Stomach smooth muscle (tissue), 2 donors: ENCODE results near the gene KIR3DL1.
"Not testable (repeated sequence)": the region's sequence is repeated elsewhere in the genome, so short reads cannot be mapped to it uniquely, and the experiment has no call there.

Experiments
- H3K27ac ChIP-seq: one replicate; pipeline ENCODE4 v1.7.0; 2013; ENCODE audit warnings: mild to moderate bottlenecking, low read length, inconsistent platforms
- H3K27me3 ChIP-seq, 2 donors: one replicate each; pipeline ENCODE4 v1.7.0; 2013; ENCODE audit warnings: low read length in 2 of 2; ENCODE audit not compliant: insufficient read depth in 2 of 2, control insufficient read depth in 1 of 2
- H3K36me3 ChIP-seq, 2 donors: one replicate each; pipeline ENCODE4 v1.7.0; 2013; ENCODE audit warnings: low read length in 2 of 2; ENCODE audit not compliant: control insufficient read depth in 2 of 2, insufficient read depth in 2 of 2
- H3K4me1 ChIP-seq: one replicate; pipeline ENCODE4 v1.7.0; 2013; ENCODE audit warnings: low read length; ENCODE audit not compliant: control insufficient read depth, insufficient read depth
- H3K4me3 ChIP-seq, 2 donors: one replicate each; pipeline ENCODE4 v1.7.0; 2013; ENCODE audit warnings: low read length in 2 of 2
- H3K9ac ChIP-seq, 2 donors: one replicate each; pipeline ENCODE4 v1.7.0; 2013; ENCODE audit warnings: low read length in 2 of 2, mild to moderate bottlenecking in 1 of 2
- H3K9me3 ChIP-seq, 2 donors: one replicate each; pipeline ENCODE4 v1.7.0; 2013; ENCODE audit warnings: low read length in 2 of 2; ENCODE audit not compliant: control insufficient read depth in 2 of 2
- donor health status: healthy.
- donor health status: Pancreatic carcinoma.

Gene KIR3DL1

DNA sequence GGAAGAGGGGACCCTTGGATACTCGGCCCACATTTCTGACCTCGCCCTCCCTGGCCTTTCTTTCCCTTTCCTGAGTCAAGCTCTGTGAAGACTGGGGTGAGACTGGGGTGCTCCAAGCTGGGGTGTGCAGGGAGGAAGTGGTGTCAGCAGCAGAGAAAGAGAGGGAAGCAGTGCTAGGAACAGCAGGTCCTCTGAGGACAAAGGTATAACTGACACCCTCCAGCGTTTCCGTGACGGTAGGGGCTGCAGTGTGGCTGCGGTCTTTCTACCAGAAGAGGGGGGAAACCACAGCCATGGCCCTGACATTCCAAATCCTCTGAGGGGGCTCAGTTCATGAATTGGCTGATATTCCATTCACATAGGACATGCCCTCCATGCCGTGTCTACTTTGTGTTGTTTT, 35.1 kb downstream of the KIR3DL1 start:
- Histone ChIP-seq H3K9ac (no peak overlapping the region), H3K4me3 (no peak overlapping the region), H3K27ac (no peak overlapping the region), H3K4me1 (no peaks in the 10 kb centered on the region), H3K36me3 (no peaks in the 10 kb centered on the region), H3K9me3 (no peaks in the 10 kb centered on the region), H3K27me3 (no peaks in the 10 kb centered on the region)

- not testable (repeated sequence) for H3K4me3 ChIP-seq, H3K4me1 ChIP-seq, H3K27ac ChIP-seq, H3K9me3 ChIP-seq, H3K9ac ChIP-seq, H3K27me3 ChIP-seq, H3K36me3 ChIP-seq
Measured at GRCh38 chr19:54855241-54855640, 39.0 kb downstream of the KIR3DL1 start.

DNA sequence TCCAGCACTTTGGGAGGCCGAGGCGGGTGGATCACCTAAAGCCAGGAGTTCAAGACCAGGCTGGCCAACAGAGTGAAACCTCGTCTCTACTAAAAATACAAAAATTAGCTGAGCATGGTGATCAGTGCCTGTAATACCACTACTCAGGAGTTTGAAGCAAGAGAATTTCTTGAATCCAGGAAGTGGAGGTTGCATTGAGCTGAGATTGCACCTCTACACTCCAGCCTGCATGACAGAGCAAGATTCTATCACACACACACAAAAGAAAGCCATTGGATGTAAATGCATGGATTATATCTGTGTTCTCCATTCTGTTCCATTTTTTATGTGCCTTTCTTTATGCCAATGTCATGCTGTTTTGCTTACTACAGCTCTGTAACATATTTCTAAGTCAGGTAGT, 42.2 kb downstream of the KIR3DL1 start:
- not testable (repeated sequence) for H3K9me3 ChIP-seq, H3K9ac ChIP-seq, H3K27ac ChIP-seq, H3K4me3 ChIP-seq, H3K4me1 ChIP-seq, H3K27me3 ChIP-seq, H3K36me3 ChIP-seq

DNA sequence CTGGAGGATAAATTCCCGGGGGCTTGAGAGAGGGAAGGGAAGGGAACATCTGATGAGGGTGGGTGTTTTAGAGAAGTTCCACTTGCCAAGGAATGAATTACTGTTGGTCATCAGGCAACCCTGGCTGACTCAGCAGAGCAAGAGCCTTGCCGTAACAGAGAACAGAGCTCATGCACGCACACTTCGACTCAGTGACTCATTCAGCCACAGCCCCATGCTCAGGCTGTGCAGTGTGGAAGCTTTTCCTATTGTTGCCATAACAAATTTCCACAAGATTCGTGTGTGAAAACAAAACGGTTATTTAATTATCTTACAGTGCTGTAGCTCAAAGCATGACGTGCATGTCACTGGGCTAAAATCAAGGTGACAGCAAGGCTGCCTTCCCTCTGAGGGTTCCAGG, 43.2 kb downstream of the KIR3DL1 start:
- H3K27me3 ChIP-seq, H3K4me3 ChIP-seq, H3K36me3 ChIP-seq, H3K4me1 ChIP-seq, H3K27ac ChIP-seq, H3K9ac ChIP-seq, H3K9me3 ChIP-seq: not testable (repeated sequence)

DNA sequence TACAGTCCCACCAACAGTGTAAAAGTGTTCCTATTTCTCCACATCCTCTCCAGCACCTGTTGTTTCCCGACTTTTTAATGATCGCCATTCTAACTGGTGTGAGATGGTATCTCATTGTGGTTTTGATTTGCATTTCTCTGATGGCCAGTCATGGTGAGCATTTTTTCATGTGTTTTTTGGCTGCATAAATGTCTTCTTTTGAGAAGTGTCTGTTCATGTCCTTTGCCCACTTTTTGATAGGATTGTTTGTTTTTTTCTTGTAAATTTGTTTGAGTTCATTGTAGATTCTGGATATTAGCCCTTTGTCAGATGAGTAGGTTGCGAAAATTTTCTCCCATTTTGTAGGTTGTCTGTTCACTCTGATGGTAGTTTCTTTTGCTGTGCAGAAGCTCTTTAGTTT, 47.2 kb downstream of the KIR3DL1 start:
- not testable (repeated sequence) for H3K9ac ChIP-seq, H3K27me3 ChIP-seq, H3K27ac ChIP-seq, H3K4me1 ChIP-seq, H3K4me3 ChIP-seq, H3K36me3 ChIP-seq, H3K9me3 ChIP-seq

GRCh38 chr19:54871696-54872095, 55.4 kb downstream of the KIR3DL1 start:
- no peaks in the 10 kb centered on the region for H3K9me3 ChIP-seq
- H3K27ac ChIP-seq, result no peak overlapping the region
- no peaks in the 10 kb centered on the region for H3K36me3 ChIP-seq
- peaks cover 0 to 2% of the 10 kb centered on the region in 2 donors for H3K27me3 ChIP-seq
- H3K4me1 ChIP-seq, result no peaks in the 10 kb centered on the region
- no peak overlapping the region for H3K4me3 ChIP-seq
- H3K9ac ChIP-seq, result no peak overlapping the region

DNA sequence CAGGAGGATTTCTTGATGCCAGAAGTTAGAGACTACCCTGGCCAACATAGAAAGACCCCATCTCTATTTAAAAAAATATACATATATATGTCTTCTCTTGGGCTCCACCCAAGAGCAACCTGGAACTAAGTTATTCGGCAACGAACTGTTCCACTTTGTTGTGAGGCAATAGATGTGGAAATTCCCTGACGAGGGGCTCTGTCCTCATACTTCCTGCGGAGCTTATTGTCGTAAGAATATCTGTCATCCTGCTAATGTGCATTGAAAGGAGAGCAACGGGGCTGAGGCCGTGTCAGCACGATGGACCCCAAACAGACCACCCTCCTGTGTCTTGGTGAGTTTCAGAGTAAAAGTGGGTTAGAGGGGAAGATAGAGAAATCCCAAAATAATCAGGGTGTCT, 57.7 kb downstream of the KIR3DL1 start, which contains the start of gene FCAR:
TSS of gene FCAR (plus strand) at position 246 of the 400 bp plus-strand sequence. CDS start at position 301, 55 bp downstream.
- Histone ChIP-seq H3K9me3 (no peaks in the 10 kb centered on the region), H3K4me3 (no peak within 1 kb of the TSS), H3K4me1 (no peaks in the 10 kb centered on the region), H3K36me3 (no peaks in the 10 kb centered on the region), H3K27ac (no peak within 1 kb of the TSS), H3K27me3 (peaks cover 0 to 2% of the 10 kb centered on the region in 2 donors), H3K9ac (no peak within 1 kb of the TSS)

- no peak overlapping the region for H3K27ac ChIP-seq
- H3K36me3 ChIP-seq, result no peaks in the 10 kb centered on the region
- no peak overlapping the region for H3K4me3 ChIP-seq
- H3K9me3 ChIP-seq, result no peaks in the 10 kb centered on the region
- no peaks in the 10 kb centered on the region for H3K4me1 ChIP-seq
- no peaks in the 10 kb centered on the region for H3K27me3 ChIP-seq
- H3K9ac ChIP-seq, result no peak overlapping the region
Measured at GRCh38 chr19:54875506-54875905, 59.2 kb downstream of the KIR3DL1 start.

GRCh38 chr19:54877471-54877870, 61.2 kb downstream of the KIR3DL1 start:
- Histone ChIP-seq H3K9ac (no peak overlapping the region), H3K9me3 (no peaks in the 10 kb centered on the region), H3K4me3 (no peak overlapping the region), H3K27ac (no peak overlapping the region), H3K36me3 (no peaks in the 10 kb centered on the region), H3K27me3 (peaks cover 3 to 4% of the 10 kb centered on the region in 2 donors), H3K4me1 (no peaks in the 10 kb centered on the region)
